HEK293 (cell line): Measurements from ENCODE around the gene NEURL2.
A peak's percentile ranks its signal among the peaks of the same experiment; 100 is the strongest.

Experiments
- CTCF ChIA-PET: fragments of 350-600 bp; formaldehyde crosslinking; extraction: SDS; loops from one replicate; lab custom pipeline; 2021; ENCODE audit warnings: antibody characterized with exemption; lab: Yijun Ruan, JAX
- POLR2A ChIA-PET: fragments of 300-600 bp; formaldehyde crosslinking; extraction: SDS; loops from one replicate; lab custom pipeline; 2020; ENCODE audit warnings: antibody characterized with exemption, inconsistent platforms; lab: Yijun Ruan, JAX
- H3K27ac ChIP-seq: fragments of 200-500 bp; sonication (Bioruptor generic); 2 replicates; pipeline ENCODE4 v1.5.1; 2014; ENCODE audit warnings: low read depth, low read length, control low read depth, inconsistent platforms; ENCODE audit errors: extremely low read depth
- H3K36me3 ChIP-seq, 2 experiments: fragments of 200-500 bp in 1 of 2; sonication (Bioruptor generic) in 1 of 2; 1 replicate in 1 of 2; 2 replicates in 1 of 2; pipeline ENCODE4 v1.5.1; 2014 to 2017; ENCODE audit warnings: inconsistent platforms in 2 of 2, low read length in 2 of 2; ENCODE audit not compliant: control insufficient read depth in 2 of 2, insufficient read depth in 1 of 2
- H3K4me1 ChIP-seq: fragments of 200-500 bp; sonication (Bioruptor generic); 2 replicates; pipeline ENCODE4 v1.5.1; 2014; ENCODE audit warnings: mild to moderate bottlenecking, low read length, inconsistent platforms; ENCODE audit not compliant: control insufficient read depth, insufficient read depth
- H3K4me3 ChIP-seq: 2 replicates; pipeline ENCODE4 v1.5.1; 2011; ENCODE audit warnings: low read depth, mild to moderate bottlenecking, control low read depth, low read length, moderate library complexity
- H3K9me3 ChIP-seq: fragments of 200-500 bp; sonication (Bioruptor generic); 2 replicates; pipeline ENCODE4 v1.5.1; 2014; ENCODE audit warnings: low read depth, low read length, inconsistent platforms; ENCODE audit not compliant: control insufficient read depth, insufficient read depth
- BCL11A ChIP-seq: fragments of 450-650 bp; formaldehyde crosslinking; IDR thresholded peaks from 2 replicates; pipeline ENCODE4 v1.5.1; 2016; ENCODE audit warnings: low read depth, missing biosample characterization, missing genetic modification characterization
- GFI1B ChIP-seq: fragments of 450-650 bp; formaldehyde crosslinking; IDR thresholded peaks from 2 replicates; pipeline ENCODE4 v1.5.1; 2016; ENCODE audit warnings: missing biosample characterization, missing genetic modification characterization
- KLF7 ChIP-seq: fragments of 450-650 bp; formaldehyde crosslinking; IDR thresholded peaks from 2 replicates; pipeline ENCODE4 v1.5.1; 2016; ENCODE audit warnings: missing biosample characterization, missing genetic modification characterization, borderline replicate concordance
- KLF8 ChIP-seq: fragments of 450-650 bp; formaldehyde crosslinking; IDR thresholded peaks from 2 replicates; pipeline ENCODE4 v1.5.1; 2016; ENCODE audit warnings: missing biosample characterization, missing genetic modification characterization
- SCRT1 ChIP-seq: fragments of 450-650 bp; formaldehyde crosslinking; IDR thresholded peaks from 2 replicates; pipeline ENCODE4 v1.5.1; 2016; ENCODE audit warnings: missing biosample characterization, missing genetic modification characterization, borderline replicate concordance
- ZBTB1 ChIP-seq: fragments of 450-650 bp; formaldehyde crosslinking; IDR thresholded peaks from 2 replicates; pipeline ENCODE4 v1.5.1; 2016; ENCODE audit warnings: missing biosample characterization, missing genetic modification characterization
- ZNF140 ChIP-seq: fragments of 450-650 bp; formaldehyde crosslinking; IDR thresholded peaks from 2 replicates; pipeline ENCODE4 v1.5.1; 2016; ENCODE audit warnings: missing biosample characterization, missing genetic modification characterization
- ZNF169 ChIP-seq: fragments of 450-650 bp; formaldehyde crosslinking; IDR thresholded peaks from 2 replicates; pipeline ENCODE4 v1.5.1; 2016; ENCODE audit warnings: missing biosample characterization, missing genetic modification characterization
- ZNF354C ChIP-seq: fragments of 450-650 bp; formaldehyde crosslinking; IDR thresholded peaks from 2 replicates; pipeline ENCODE4 v1.5.1; 2016; ENCODE audit warnings: missing biosample characterization, missing genetic modification characterization, low read depth, borderline replicate concordance
- ZNF600 ChIP-seq: fragments of 450-650 bp; formaldehyde crosslinking; IDR thresholded peaks from 2 replicates; pipeline ENCODE4 v1.5.1; 2016; ENCODE audit warnings: missing biosample characterization, missing genetic modification characterization
- ZNF707 ChIP-seq: fragments of 450-650 bp; formaldehyde crosslinking; IDR thresholded peaks from 2 replicates; pipeline ENCODE4 v1.5.1; 2016; ENCODE audit warnings: missing biosample characterization, missing genetic modification characterization
- ZNF76 ChIP-seq: fragments of 450-650 bp; formaldehyde crosslinking; IDR thresholded peaks from 2 replicates; pipeline ENCODE4; 2016; ENCODE audit warnings: low read depth, missing biosample characterization, missing genetic modification characterization, borderline replicate concordance
- ZNF830 ChIP-seq: fragments of 450-650 bp; IDR thresholded peaks from 2 replicates; pipeline ENCODE4 v1.5.0; 2018; ENCODE audit warnings: missing biosample characterization, missing genetic modification characterization, low read depth, mild to moderate bottlenecking, moderate library complexity
- TF ChIP-seq, protein P1 (sequence below): fragments of 450-650 bp; IDR thresholded peaks from 2 replicates; pipeline ENCODE4 v1.5.1; 2018; ENCODE audit warnings: missing biosample characterization, mild to moderate bottlenecking, missing genetic modification characterization
- TF ChIP-seq, protein P2 (sequence below): fragments of 450-650 bp; formaldehyde crosslinking; IDR thresholded peaks from 2 replicates; pipeline ENCODE4 v1.5.1; 2016; ENCODE audit warnings: missing biosample characterization, missing genetic modification characterization
- TF ChIP-seq, protein P3 (sequence below): fragments of 450-650 bp; formaldehyde crosslinking; IDR thresholded peaks from 2 replicates; pipeline ENCODE4 v1.5.1; 2017; ENCODE audit warnings: missing biosample characterization, missing genetic modification characterization
- TF ChIP-seq, protein P4 (sequence below): fragments of 450-650 bp; formaldehyde crosslinking; IDR thresholded peaks from 2 replicates; pipeline ENCODE4 v1.5.1; 2017; ENCODE audit warnings: missing biosample characterization, missing genetic modification characterization
- TF ChIP-seq, protein P5 (sequence below): fragments of 450-650 bp; formaldehyde crosslinking; conservative IDR thresholded peaks from 2 replicates; pipeline ENCODE4 v1.5.1; 2016; ENCODE audit warnings: low read depth, missing biosample characterization, missing genetic modification characterization

Gene NEURL2

DNA sequence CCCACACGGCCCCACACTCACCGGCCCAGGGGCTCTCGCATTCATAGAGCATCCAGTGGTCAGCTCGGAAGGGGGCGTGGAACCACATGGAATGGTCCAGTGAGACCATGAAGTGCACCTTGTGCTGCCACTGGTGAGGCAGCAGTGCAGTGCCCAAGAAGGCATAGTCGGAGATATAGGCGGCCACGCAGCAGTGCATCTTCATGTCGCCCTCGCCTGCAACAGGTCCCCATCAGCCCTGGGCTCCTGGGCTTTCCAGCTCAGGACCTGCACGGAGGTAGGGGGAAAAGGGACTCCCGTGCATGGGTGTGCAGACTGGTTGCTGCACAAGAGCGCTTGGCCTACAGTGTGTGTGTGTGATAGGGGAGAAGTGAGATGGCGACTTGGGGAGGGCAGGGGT lies 47.5 kb downstream of the NEURL2 start (continued):
- TF ChIP-seq, protein P1, sequence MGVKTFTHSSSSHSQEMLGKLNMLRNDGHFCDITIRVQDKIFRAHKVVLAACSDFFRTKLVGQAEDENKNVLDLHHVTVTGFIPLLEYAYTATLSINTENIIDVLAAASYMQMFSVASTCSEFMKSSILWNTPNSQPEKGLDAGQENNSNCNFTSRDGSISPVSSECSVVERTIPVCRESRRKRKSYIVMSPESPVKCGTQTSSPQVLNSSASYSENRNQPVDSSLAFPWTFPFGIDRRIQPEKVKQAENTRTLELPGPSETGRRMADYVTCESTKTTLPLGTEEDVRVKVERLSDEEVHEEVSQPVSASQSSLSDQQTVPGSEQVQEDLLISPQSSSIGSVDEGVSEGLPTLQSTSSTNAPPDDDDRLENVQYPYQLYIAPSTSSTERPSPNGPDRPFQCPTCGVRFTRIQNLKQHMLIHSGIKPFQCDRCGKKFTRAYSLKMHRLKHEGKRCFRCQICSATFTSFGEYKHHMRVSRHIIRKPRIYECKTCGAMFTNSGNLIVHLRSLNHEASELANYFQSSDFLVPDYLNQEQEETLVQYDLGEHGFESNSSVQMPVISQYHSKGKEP (tag by site-specific recombination) = no peak
- TF ChIP-seq ZNF600 = 0 out of 2 replicates have a peak, but pooled peaks have one; percentile 17
- TF ChIP-seq ZNF707 (tag by site-specific recombination) = no peak
- peak; percentile 61; the same call in 1 of the 2 replicates for TF ChIP-seq SCRT1 (tag by site-specific recombination)
- no peak for TF ChIP-seq ZNF140 (tag by site-specific recombination)
- TF ChIP-seq, protein P2, sequence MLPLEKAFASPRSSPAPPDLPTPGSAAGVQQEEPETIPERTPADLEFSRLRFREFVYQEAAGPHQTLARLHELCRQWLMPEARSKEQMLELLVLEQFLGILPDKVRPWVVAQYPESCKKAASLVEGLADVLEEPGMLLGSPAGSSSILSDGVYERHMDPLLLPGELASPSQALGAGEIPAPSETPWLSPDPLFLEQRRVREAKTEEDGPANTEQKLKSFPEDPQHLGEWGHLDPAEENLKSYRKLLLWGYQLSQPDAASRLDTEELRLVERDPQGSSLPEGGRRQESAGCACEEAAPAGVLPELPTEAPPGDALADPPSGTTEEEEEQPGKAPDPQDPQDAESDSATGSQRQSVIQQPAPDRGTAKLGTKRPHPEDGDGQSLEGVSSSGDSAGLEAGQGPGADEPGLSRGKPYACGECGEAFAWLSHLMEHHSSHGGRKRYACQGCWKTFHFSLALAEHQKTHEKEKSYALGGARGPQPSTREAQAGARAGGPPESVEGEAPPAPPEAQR (tag by site-specific recombination) = no peak
- no peak for TF ChIP-seq ZNF830 (tag by site-specific recombination)
- TF ChIP-seq ZBTB1 = no peak
- TF ChIP-seq ZNF354C = no peak

DNA sequence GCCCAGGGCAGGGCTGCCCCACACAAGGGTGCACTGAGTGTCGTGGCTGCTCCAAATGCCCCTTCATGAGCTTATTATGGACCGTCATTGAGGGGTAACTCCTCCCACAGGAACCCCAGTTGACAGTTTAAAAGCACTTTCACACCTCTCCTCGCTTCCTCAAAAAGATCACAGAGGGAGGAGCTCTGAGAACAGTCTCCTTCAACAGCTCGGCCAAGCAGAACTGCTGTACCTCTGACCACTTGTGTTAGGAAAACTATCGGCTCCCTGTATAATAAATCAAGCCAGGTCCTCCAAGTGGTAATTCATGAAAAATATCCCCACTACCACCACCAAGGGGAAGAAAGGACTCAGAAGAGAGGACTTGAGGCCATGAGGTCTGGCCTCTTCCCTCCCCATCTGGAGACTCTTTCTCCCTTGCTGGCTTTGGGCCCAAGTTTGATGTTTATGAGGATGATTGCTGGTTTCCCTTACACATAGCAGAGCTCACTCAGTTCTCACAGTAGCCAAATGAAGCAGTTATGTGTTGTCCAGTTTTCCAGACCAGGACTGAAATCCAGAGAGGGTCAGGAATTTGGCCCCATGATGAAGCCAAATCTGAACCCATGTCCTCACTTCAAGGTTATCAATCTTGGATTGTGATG lies 48.7 kb downstream of the NEURL2 start:
- ChIA-PET POLR2A (interaction anchor here (0.9 to 1.3 kb wide), 3 partner anchors 12 to 92 kb away, joined by 3 to 4 read pairs (median 3); partner anchors contain the start of gene PCIF1), CTCF (interaction anchor here (0.8 kb wide), 1 partner anchor 43 kb away, joined by 4 read pairs; no protein-coding TSS in a partner anchor)
- Histone ChIP-seq H3K9me3 (no peaks in the 10 kb centered on the region), H3K4me3 (no peak overlapping the region), H3K36me3 (peaks cover 5 to 71% of the 10 kb centered on the region in 2 experiments; a peak in 2 of 3 replicates), H3K4me1 (no peaks in the 10 kb centered on the region), H3K27ac (no peak overlapping the region)
- TF ChIP-seq KLF7 (tag by site-specific recombination) (no peak), KLF8 (tag by site-specific recombination) (no peak), ZNF76 (no peak), GFI1B (tag by site-specific recombination) (no peak), BCL11A (tag by site-specific recombination) (no peak), ZNF169 (no peak)
- TF ChIP-seq, protein P3, sequence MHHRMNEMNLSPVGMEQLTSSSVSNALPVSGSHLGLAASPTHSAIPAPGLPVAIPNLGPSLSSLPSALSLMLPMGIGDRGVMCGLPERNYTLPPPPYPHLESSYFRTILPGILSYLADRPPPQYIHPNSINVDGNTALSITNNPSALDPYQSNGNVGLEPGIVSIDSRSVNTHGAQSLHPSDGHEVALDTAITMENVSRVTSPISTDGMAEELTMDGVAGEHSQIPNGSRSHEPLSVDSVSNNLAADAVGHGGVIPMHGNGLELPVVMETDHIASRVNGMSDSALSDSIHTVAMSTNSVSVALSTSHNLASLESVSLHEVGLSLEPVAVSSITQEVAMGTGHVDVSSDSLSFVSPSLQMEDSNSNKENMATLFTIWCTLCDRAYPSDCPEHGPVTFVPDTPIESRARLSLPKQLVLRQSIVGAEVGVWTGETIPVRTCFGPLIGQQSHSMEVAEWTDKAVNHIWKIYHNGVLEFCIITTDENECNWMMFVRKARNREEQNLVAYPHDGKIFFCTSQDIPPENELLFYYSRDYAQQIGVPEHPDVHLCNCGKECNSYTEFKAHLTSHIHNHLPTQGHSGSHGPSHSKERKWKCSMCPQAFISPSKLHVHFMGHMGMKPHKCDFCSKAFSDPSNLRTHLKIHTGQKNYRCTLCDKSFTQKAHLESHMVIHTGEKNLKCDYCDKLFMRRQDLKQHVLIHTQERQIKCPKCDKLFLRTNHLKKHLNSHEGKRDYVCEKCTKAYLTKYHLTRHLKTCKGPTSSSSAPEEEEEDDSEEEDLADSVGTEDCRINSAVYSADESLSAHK (tag by site-specific recombination) = no peak
- TF ChIP-seq, protein P4, sequence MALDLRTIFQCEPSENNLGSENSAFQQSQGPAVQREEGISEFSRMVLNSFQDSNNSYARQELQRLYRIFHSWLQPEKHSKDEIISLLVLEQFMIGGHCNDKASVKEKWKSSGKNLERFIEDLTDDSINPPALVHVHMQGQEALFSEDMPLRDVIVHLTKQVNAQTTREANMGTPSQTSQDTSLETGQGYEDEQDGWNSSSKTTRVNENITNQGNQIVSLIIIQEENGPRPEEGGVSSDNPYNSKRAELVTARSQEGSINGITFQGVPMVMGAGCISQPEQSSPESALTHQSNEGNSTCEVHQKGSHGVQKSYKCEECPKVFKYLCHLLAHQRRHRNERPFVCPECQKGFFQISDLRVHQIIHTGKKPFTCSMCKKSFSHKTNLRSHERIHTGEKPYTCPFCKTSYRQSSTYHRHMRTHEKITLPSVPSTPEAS (tag by site-specific recombination) = no peak
- TF ChIP-seq, protein P5, sequence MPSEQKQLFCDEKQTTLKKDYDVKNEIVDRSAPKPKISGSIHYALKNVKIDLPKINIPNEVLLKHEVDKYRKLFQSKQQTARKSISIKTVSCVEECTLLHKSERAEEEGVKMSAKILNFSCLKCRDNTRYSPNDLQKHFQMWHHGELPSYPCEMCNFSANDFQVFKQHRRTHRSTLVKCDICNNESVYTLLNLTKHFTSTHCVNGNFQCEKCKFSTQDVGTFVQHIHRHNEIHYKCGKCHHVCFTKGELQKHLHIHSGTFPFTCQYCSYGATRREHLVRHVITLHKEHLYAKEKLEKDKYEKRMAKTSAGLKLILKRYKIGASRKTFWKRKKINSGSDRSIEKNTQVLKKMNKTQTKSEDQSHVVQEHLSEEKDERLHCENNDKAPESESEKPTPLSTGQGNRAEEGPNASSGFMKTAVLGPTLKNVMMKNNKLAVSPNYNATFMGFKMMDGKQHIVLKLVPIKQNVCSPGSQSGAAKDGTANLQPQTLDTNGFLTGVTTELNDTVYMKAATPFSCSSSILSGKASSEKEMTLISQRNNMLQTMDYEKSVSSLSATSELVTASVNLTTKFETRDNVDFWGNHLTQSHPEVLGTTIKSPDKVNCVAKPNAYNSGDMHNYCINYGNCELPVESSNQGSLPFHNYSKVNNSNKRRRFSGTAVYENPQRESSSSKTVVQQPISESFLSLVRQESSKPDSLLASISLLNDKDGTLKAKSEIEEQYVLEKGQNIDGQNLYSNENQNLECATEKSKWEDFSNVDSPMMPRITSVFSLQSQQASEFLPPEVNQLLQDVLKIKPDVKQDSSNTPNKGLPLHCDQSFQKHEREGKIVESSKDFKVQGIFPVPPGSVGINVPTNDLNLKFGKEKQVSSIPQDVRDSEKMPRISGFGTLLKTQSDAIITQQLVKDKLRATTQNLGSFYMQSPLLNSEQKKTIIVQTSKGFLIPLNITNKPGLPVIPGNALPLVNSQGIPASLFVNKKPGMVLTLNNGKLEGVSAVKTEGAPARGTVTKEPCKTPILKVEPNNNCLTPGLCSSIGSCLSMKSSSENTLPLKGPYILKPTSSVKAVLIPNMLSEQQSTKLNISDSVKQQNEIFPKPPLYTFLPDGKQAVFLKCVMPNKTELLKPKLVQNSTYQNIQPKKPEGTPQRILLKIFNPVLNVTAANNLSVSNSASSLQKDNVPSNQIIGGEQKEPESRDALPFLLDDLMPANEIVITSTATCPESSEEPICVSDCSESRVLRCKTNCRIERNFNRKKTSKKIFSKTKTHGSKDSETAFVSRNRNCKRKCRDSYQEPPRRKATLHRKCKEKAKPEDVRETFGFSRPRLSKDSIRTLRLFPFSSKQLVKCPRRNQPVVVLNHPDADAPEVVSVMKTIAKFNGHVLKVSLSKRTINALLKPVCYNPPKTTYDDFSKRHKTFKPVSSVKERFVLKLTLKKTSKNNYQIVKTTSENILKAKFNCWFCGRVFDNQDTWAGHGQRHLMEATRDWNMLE (tag by site-specific recombination) = no peak
